Stimulated activated CD4-positive, alpha-beta T cell treated with anti-CD3 and anti-CD28 coated beads, TNF-alpha, amount 100 ng/mL, for 4 hours (primary cell): ENCODE data around the gene STK38L.

ENCODE experiments used
- DNase-seq, 3 experiments: peaks; one replicate each; pipeline ENCODE4 v3.0.0-alpha.2; 2020; ENCODE audit warnings: low read depth in 3 of 3

Gene STK38L

DNA sequence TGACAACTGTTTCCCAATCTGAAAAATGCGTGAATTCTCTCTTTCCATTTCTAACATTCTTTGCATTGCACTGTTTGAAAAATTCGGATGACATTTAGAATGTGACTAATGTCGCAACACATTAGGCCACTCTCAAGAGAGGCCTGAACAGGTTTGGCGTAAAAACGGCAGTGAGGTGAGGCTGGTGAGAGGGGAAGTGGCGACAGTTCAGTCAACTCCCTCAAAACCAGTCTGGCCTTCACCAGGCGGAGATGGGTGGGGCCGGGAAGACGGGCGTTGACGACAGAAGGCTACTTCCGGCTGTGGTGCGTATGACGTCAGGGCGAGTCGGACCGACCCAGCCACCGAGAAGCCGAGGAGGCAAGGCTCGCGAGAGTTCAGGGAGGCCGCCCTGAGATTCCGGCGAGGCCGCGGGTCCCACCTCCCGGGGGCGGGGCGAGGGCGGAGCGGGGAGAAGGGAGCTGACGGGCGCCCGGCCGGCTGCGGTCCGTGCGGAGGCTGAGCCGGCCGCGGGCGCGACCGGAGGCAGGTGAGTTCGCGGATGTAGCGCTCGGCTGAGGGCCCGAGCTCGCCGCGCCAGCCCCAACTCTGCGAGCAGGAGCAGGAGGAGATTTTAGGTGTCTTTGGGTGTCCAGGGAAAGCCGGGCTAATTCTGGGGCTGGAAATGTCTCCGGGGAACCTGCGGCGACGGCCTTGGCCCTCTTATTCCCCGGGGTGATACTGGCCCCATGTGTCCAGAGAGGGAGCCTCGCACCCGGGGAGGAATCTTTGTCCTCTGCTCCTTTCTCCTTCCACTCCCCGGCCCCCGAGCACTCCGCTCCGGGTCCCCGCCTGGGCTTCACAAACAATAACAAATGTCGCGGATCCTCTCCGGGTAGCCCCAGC lies at the start of gene STK38L:
Gene STK38L (plus strand): TSS at position 483 of the 885 bp plus-strand sequence. CDS start 53,435 bp downstream, outside the sequence.
- DNase-seq, result peak; percentile 95 to 97 (median 96)

DNA sequence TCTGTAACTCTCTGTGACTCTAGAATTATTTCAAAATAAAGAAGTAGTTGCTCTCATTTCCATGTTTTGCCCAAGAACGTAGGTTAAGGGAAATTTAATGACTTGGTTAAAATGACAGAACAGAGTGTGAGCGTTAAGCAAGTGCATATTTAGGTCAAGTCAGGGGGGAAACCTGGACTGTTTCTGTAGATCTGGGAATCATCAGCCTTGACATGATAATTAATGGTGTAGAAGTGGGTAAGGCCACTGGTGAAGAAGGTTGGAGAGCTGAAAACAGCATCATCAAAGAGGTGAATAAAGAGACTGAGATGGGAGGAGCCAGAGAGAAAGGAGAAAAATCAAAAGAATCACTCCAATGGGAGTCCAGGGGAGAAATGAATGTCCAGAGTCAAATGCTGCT lies 49.4 kb upstream of the STK38L start:
- no peak for DNase-seq

DNA sequence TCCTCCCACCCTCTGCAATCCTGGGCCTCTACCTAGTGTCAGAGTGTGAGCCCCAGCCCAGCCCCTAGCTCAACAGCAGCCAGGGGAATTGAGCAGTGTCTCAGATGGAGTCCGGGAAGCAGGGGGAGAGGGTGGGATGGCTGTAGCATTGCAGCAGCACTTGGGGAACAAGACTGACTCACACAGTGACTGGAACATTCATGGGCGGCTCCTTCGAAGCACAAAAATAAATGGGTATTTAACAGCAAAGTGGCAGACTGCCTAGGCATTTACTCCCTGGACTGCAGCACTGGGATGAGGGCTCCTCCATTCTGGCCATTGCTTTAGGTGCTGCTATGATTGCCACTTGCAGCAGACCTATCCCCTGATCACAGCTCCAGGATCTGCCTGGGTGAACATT lies 46.0 kb upstream of the STK38L start:
- no peak for DNase-seq

DNA sequence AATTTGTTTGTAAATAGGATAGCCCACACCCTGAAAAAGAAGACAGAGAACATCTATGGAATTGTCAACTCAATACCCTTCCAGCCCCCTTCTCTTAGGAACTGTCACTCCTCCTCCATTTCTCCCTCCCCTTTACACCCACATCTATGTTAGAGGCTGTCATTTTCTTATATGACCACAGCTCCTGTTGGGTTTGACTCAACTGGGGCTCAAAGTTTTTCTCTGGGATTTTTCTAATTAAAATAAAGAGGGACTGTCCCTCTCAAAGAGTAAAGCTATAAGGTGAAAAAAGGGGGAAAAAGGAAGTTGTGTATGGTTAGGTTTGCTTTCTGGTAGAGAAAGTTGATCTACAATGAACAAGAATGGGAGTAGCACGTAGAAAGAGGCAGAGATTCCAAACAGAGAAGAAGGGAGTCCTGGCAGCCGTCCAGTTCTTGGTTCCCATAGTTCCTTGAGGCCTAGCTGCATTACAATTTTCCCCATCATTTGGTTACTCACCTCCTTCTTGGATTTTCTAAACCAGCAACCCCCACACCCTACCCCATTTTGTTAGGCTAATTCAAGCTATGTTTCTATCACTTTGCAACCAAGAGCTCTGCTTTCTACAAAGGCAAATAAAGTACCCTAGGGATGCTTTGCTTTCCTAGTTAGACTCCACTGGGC lies 44.3 kb upstream of the STK38L start:
- DNase-seq, result no peak

DNA sequence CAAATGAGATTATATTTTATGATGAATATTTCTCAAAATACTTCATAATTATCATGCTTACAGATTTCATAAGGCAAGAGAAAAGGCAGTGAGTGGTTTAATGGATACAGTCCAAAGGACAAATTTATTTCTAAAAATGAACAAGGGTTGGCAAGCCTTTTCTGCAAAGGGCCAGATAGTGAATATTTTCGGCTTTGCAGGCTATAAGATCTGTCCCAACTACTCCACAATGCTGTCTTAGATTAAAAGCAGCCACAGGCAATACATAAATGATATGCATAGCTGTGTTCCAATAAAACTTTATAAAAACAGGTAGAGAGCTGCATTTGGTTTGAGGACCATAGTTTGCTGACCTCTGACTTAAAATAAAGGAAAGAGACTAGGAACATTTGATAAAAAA lies 42.9 kb upstream of the STK38L start:
- DNase-seq, result no peak

DNA sequence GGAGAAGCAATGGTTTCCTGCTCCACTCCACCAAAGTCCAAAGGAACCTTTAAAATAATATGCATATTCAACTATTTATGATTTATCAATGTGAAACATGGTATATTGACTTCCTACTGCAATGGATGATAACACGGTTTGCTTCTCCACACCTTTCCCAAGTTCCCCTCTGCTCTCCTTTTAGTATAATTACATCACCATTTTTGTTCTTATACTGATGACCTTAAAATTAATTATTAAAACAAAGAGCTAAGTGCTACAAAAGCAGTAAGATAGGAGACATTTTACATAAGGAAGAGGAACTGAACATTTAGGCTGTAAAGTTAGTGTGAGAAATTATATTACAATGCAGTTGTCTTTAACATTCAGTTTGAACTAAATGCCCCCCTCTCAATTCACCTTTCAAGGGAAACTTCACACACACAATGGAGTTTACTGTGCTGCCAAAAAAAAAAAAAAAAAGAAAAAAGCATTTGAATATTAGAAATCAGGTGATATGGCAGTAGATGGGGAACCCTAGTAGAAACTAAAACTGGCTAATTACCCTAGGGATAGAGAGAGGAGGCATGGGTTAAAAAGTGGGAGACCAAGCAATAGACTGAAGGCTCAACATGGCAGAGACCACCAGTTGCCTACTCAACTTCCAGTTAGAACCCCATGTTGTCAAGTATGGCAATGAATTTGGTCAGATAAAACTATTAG lies 37.1 kb upstream of the STK38L start:
- no peak for DNase-seq

DNA sequence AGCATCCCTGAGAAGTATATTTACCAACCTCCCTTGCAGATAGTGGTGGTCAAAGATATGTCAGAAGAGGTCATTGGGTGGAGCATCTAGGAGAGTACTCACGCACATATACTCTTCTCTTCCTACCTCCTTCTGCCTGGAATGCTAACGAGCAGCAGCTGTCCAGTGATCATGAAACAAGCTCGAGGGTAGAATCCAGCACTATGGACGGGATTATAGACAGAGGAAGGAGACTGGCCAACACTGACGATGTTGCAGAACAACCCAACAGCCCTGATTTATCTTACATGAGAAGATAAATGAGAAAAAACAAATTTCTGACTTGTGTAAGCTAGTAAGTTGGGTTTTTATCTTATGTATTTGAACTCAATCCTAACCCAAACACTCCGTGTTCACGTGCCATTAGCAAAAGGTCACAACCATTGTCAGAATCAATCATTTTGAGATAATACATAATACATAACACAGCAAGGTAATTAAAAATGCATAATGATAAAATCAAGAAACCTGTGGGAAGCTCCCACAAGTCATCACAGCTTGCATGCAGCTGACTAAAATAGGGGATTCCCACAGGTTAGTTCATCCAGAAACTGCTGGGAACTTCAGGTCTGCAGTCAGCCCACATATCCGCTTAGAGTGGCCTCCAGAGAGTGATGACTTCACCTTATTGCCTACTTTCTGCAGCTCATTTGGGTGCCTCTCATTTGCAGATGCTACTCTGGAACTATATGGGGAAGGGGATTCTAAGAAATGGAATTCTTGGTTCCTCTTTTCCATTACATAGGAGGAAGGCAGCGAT lies 36.3 kb upstream of the STK38L start:
- DNase-seq, result no peak

DNA sequence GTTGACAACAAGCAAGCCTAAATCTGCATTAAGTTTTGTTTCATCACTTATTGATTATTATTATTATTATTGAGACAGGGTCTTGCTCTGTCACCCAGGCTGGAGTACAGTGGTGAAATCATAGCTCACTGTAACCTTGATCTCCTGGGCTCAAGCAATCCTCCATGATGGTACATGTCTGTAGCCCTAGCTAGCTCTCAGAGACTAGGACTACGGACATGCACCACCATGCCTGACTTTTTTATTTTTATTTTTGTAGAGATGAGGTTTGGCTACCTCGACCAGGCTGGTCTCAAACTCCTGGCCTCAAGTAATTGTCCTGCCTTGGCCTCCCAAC lies 35.7 kb upstream of the STK38L start:
- no peak for DNase-seq

DNA sequence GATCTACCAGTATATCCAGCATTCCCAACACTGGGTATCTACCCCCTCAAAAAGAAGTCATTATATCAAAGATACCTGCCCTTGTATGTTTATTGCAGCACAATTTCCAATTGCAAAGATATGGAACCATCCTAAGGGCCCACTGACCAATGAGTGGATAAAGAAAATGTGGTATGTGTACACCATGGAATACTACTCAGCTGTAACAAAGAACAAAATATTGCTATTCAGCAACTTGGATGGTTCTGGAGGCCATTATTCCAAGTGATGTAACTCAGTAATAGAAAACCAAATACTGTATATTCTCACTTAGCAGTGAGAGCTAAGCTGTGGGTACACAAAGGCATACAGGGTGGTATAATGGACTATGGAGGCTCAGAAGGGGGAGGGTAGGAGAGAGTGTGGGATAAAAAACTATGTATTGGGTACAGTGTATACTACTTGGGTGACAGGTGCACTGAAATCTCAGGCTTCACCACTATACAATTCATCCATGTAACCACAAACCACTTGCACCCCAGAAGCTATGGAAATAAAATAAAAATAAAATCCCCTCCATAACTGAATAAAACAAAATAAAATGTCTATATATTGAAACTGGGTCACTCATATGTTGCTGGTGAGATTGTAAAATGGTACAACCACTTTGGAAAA lies 34.7 kb upstream of the STK38L start:
- no peak for DNase-seq

DNA sequence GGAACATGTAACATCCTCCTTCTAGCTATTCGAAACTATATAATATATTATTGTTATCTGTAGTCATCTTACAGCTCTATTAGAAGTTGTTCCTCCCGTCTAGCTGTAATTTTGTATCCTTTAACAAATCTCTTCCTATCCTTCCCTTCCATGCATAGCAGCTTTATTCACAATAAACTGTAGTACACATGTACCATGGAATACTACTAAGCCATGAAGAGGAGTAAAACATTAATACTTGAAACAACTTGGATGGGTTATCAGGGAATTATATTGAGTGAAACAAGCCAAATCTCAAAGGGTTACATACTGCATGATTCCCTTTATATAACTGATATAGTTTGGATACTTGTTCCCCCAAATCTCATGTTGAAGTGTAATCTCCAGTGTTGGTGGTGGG lies 33.9 kb upstream of the STK38L start:
- no peak for DNase-seq

DNA sequence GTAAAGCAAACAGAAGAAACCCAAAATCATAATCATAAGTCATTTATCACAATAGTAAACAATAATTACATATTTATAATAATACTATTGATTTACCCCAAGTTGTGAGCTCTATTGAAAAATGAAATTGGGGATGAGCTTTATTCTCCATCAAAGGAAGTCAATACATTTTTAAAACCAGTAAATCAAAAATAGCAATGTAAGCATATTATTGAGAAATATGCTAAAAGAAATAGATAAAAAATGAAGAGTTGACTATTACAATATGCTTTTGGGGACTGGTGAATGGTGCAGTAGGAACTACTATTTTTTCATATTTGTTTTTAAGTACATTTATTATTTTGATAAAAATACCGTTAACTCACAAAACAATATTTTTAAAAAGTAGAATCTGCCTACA lies 31.2 kb upstream of the STK38L start:
- DNase-seq, result no peak

DNA sequence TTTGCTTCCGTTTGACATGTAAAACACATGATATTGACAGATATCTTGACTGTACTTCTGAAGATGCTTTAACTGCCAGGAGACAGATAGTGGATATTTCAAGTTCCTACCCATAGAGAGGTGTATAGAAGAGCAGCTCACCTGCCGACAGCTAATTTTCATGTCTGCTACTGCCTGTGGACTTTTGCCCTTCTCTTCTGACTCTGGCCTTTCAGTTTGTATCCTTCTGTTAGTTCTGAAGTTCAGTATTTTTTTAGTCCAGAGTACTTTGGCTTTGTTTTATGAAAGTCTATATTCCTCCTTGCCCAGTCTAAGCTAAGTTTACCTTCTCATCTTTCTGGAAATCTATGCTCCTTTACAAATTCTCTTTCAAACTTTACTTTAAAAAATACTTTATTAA lies 30.8 kb upstream of the STK38L start:
- DNase-seq, result no peak

DNA sequence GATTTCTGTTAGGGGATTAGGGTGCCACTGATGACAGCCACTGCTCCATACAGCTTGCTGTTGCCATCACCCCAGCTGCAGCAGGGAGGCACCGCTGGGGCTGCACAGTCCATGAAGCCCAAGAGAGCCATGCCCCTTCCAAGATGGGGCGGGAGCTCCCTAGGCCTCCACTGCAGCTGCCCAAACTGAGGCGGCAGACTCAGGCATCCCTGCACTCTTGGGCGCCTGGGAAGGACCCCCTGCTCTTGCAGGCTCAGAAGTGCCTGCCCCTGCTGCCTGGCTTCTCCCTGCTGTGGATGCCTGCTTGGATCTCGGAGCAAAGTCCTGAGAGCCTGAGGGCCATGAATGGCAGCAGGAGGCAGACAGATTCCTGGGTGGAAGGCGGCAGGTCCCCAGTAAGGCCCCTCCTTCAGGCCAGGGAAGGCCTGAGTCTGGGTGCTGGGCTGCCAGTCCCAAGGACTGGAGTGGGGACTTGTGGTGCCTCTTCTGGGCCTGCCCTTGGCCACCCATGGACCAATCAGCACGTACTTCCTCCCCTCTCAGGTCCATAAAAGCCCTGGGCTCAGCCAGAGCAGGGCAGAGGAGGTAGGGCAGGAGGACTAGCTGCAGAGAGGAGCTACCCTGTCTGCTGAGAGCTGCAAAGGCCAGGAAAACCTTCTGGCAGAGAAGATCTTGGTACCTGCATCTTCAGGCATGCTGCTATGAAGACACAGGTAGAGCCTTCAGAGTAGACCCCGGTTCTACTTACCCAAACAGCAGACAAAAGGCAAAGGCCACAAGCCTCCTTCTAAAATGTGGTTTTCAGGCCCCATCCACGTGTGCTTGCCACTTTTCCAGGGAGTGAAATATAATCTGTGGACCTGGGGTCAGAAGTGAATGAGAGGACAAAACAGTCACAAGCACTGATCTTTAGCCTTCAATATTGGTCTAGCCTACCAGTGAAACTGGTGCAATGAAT lies 30.0 kb upstream of the STK38L start:
- DNase-seq, result no peak

DNA sequence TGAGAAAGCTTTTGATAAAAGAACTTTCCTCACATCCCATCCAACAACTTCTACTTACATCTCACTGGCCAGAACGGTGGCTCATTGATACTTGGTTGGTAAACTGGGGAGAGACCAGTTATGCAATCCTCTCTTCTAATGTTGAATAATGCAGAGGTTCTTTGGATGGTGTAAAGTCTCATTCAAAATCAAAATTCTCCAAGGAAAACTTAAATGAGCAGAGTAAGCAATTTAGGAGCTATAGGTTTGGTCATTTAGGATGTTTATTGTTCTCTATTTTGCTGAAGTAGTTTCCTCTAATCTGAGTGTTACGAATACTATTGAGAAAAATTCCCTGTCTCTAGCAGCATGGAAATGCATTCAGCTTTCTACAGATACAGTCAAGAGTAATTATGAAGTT lies 26.5 kb upstream of the STK38L start:
- no peak for DNase-seq

DNA sequence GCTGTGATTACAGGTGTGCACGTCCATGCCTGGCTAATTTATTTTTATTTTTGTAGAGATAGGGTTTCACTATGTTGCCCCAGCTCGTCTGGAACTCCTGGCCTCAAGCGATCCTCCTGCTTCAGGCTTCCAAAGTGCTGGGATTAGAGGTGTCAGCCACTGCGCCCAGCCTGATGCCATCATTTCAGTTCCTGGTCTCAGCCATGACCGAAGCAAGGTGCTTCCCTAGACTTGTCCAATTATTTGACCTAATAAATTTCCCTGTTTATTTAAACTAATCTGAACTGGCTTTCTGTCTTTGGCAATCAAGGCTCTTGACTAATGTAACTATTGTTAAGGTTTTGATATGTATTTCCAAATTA lies 24.4 kb upstream of the STK38L start:
- DNase-seq, result no peak

DNA sequence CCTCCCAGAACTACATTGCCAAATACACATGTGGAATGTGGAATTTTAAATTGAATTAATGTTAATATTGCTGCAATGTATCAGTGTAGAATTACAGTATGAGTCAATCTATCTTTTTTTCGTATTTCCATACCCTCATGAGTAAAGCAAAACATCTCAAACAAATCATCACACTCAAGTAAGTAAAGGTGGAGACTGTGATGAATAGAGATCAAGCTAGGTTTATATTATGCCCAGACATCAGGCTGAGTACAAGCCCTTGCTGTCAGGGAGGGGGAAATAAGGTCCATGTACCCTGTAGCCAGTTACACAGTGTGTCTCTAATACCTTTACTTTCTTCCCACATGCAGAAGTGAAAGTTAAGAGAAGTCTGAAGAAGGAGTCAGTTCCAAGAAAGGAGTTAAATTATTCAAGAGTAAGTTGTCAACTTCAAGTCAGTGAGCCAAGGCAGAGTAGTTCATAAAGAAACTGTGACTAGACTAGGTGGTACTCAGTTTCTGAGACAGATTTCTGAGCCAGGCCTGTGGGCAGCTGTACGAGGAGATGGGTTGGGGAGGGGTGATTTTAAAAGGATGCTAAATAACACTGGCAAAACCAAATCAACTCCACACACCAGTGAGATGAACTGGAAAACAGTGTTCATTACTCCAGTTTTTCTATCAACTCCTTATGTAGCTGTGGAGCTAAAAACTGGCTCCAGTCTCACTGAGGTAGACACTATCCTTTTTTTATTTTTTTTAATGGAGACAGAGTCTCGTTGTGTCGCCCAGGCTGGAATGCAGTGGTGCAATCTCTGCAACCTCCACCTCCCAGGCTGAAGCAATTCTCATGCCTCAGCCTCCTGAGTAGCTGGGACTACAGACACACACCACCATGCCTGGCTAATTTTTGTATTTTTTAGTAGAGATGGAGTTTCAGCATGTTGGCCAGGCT lies 23.8 kb upstream of the STK38L start:
- DNase-seq, result no peak

DNA sequence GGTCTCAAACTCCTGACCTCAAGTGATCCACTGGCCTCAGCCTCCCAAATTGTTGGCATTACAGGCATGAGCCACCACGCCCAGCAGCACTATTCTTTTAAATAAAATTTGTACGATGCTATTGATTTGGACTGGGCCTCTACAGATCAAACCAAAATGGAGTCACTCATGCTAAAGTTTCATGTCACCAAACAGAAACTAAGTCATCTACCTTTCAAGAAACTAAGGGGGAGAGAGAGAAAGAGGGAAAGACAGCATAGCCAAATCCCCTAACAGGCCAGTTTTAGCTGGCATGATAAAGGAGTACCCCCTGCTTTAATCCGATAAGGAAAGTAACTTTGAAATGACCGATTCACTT lies 23.1 kb upstream of the STK38L start:
- no peak for DNase-seq

DNA sequence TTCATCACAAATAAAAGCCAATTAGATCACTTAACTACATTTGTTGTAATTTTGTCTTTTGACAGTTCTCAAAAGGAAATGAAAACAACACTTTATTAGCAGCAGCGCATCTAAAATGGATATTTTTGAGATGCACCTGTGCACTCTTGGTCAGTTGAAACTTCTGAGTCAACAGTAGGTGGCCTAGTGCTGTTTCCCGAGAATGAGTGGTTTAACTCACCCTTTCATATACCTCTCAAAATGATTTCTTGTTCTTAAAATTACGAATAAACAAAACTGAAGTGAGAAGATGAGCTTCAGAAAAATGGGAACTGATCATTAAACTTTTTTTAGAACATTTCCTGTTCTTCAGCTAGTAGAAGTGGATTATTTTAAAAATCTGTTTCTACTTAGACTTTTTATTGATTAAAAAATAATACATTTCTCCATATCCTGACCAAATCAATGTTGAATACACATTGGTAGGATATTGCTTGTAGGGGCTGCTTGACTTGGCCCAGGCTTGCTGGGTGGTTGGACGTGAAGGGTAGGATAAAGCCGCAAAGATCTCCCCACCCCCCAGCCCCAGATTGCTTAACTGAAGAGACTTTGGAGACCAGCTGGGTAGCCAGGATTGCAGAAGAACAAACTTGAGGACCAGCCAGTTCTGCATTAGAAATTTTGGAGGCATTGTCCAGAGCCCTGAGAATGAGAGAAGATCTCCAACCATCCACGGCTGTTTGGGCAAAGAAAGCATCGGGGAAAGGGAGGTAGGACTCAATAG lies 22.3 kb upstream of the STK38L start:
- no peak for DNase-seq
